Panc1 (cell line): ENCODE results near the gene MACROD2. TPM values are rescaled to one million over a fixed set of nuclear protein-coding genes. Genes with fewer than 3 reads are reported as not detected.

Experiments used
- ATAC-seq: fragments of 200-7000 bp; cut with Tn5 transposase; 2 replicates; pipeline ENCODE4 v1.9.1; 2020; ENCODE audit warnings: mild to moderate bottlenecking, moderate library complexity
- BruUV-seq: library from RNA; stranded (reverse); fragments of 400-500 nt; replicated peaks from 2 replicates; lab custom pipeline; 2021; lab: Mats Ljungman, UMichigan
- CTCF ChIA-PET: fragments of 300-600 bp; sonication (Branson Sonifier 250); formaldehyde crosslinking; loops from one replicate; lab custom pipeline; 2022; ENCODE audit warnings: antibody characterized with exemption; lab: Charles Lee
- POLR2A ChIA-PET: fragments of 300-600 bp; sonication (Branson Sonifier 250); formaldehyde crosslinking; loops from one replicate; lab custom pipeline; 2022; ENCODE audit warnings: antibody characterized with exemption; lab: Charles Lee
- DNase-seq: peaks from one replicate; pipeline ENCODE4 v3.0.0-alpha.2; 2010; ENCODE audit warnings: low read depth, low spot score
- H3K27ac ChIP-seq: 2 replicates; pipeline ENCODE4 v1.5.1; 2011; ENCODE audit warnings: mild to moderate bottlenecking, low read length, inconsistent platforms
- H3K27me3 ChIP-seq: fragments of 200-500 bp; sonication (Bioruptor generic); 2 replicates; pipeline ENCODE4 v1.6.0; 2014; ENCODE audit warnings: low read length, inconsistent platforms; ENCODE audit not compliant: control insufficient read depth, insufficient read depth
- H3K36me3 ChIP-seq: fragments of 200-500 bp; sonication (Bioruptor generic); 2 replicates; pipeline ENCODE4 v1.5.1; 2014; ENCODE audit warnings: inconsistent platforms, mild to moderate bottlenecking, low read length, moderate library complexity; ENCODE audit not compliant: control insufficient read depth, insufficient read depth
- H3K4me1 ChIP-seq: 2 replicates; pipeline ENCODE4 v1.5.1; 2011; ENCODE audit warnings: inconsistent platforms, mild to moderate bottlenecking, low read length, moderate library complexity; ENCODE audit not compliant: control insufficient read depth, insufficient read depth
- H3K4me3 ChIP-seq, 2 experiments: 2 replicates each; pipeline ENCODE4 v1.5.1; 2011 to 2012; ENCODE audit warnings: low read depth in 2 of 2, low read length in 2 of 2, mild to moderate bottlenecking in 2 of 2, inconsistent platforms in 1 of 2, moderate library complexity in 1 of 2
- H3K9me3 ChIP-seq: fragments of 200-500 bp; sonication (Bioruptor generic); 2 replicates; pipeline ENCODE4 v1.5.1; 2014; ENCODE audit warnings: low read depth, mild to moderate bottlenecking, inconsistent platforms, low read length, moderate library complexity; ENCODE audit not compliant: control insufficient read depth, insufficient read depth
- CTCF ChIP-seq: fragments of 450-650 bp; IDR thresholded peaks from 2 replicates; pipeline ENCODE4 v1.5.1; 2017; ENCODE audit warnings: mild to moderate bottlenecking
- POLR2AphosphoS5 ChIP-seq: IDR thresholded peaks from 2 replicates; pipeline ENCODE4 v1.6.1; 2012; ENCODE audit warnings: mild to moderate bottlenecking, low read depth, low read length, moderate library complexity
- REST ChIP-seq, 2 experiments: IDR thresholded peaks; 2 replicates each; pipeline ENCODE4 v1.6.1; 2011 to 2012; ENCODE audit warnings: low read depth in 2 of 2, control low read depth in 1 of 2, low read length in 1 of 2, mild to moderate bottlenecking in 1 of 2, moderate library complexity in 1 of 2; ENCODE audit not compliant: insufficient read depth in 1 of 2
- SIN3A ChIP-seq: IDR thresholded peaks from 2 replicates; pipeline ENCODE4 v1.6.1; 2012; ENCODE audit warnings: low read depth, mild to moderate bottlenecking, low read length, moderate library complexity, borderline replicate concordance; ENCODE audit not compliant: insufficient read depth
- TCF7L2 ChIP-seq: IDR thresholded peaks from 2 replicates; pipeline ENCODE4 v1.6.1; 2011; ENCODE audit warnings: mild to moderate bottlenecking, low read depth, low read length, inconsistent platforms
- in situ Hi-C: cut with HindIII; loops from 2 replicates; pipeline ENCODE4 v1.10.0; 2016; ENCODE audit warnings: low sequenced_read_pairs, low pct_unique_long_range_greater_than_20kb
- intact Hi-C: fragments of 100-400 bp; cut with micrococcal nuclease; formaldehyde crosslinking; loops from one replicate; pipeline ENCODE4 v1.10.0; 2022; ENCODE audit not compliant: unreplicated experiment
- total RNA-seq: library from RNA; stranded (reverse); gene quantifications from one replicate; pipeline ENCODE4 v1.2.1, GENCODE V29; 2021; ENCODE audit not compliant: unreplicated experiment

Gene MACROD2
- total RNA-seq, 1 experiment from 2014 or later, result 1.2 TPM

GRCh38 chr20:15200147-15200565, 1204.8 kb downstream of the MACROD2 start:
- no peak overlapping the region for H3K27ac ChIP-seq
- BruUV-seq, result no TSS peak
- ChIA-PET CTCF (no interaction called here), POLR2A (no interaction called here)
- no peaks in the 10 kb centered on the region for H3K9me3 ChIP-seq
- in situ Hi-C loops (no loop called here), intact Hi-C loops (no loop called here)
- no peaks in the 10 kb centered on the region for H3K36me3 ChIP-seq
- ATAC-seq (no peak), DNase-seq (no peak)
- no peak overlapping the region for H3K4me3 ChIP-seq
- TF ChIP-seq SIN3A (no peak), TCF7L2 (no peak), CTCF (no peak), REST (IDR thresholded peaks at IDR 0.05; ENCODE audit: insufficient read depth in 1 of 2, low read depth in 2 of 2, low read length in 1 of 2) (no peak), POLR2AphosphoS5 (no peak)
- H3K27me3 ChIP-seq, result no peaks in the 10 kb centered on the region
- H3K4me1 ChIP-seq, result no peaks in the 10 kb centered on the region

- no peak for ATAC-seq
- H3K36me3 ChIP-seq, result no peaks in the 10 kb centered on the region
- H3K4me3 ChIP-seq, result no peak overlapping the region
- DNase-seq, result no peak
- POLR2A ChIA-PET, result no interaction called here
- intact Hi-C loops, result no loop called here
- no peaks in the 10 kb centered on the region for H3K27me3 ChIP-seq
- no TSS peak for BruUV-seq
- H3K27ac ChIP-seq, result no peak overlapping the region
- H3K9me3 ChIP-seq, result no peaks in the 10 kb centered on the region
- H3K4me1 ChIP-seq, result no peaks in the 10 kb centered on the region
- CTCF ChIA-PET, result no interaction called here
- in situ Hi-C loops, result no loop called here
- no peak for TF ChIP-seq CTCF
- TF ChIP-seq TCF7L2, result no peak
- TF ChIP-seq POLR2AphosphoS5, result no peak
- no peak for TF ChIP-seq SIN3A
- no peak for TF ChIP-seq REST (IDR thresholded peaks at IDR 0.05; ENCODE audit: insufficient read depth in 1 of 2, low read depth in 2 of 2, low read length in 1 of 2)
Measured at GRCh38 chr20:15201602-15202001, 1206.3 kb downstream of the MACROD2 start.
